HG02884 (cell line): ENCODE measurements around the gene S1PR3.
"Not testable (repeated sequence)": the region's sequence is repeated elsewhere in the genome, so short reads cannot be mapped to it uniquely, and the experiment has no call there.

Experiments
- ATAC-seq: cut with Tn5 transposase; IDR thresholded peaks from one replicate; pipeline ENCODE4 v1.9.1; 2021; ENCODE audit warnings: mild to moderate bottlenecking, moderate library complexity; ENCODE audit not compliant: unreplicated experiment

The S1PR3 gene

DNA sequence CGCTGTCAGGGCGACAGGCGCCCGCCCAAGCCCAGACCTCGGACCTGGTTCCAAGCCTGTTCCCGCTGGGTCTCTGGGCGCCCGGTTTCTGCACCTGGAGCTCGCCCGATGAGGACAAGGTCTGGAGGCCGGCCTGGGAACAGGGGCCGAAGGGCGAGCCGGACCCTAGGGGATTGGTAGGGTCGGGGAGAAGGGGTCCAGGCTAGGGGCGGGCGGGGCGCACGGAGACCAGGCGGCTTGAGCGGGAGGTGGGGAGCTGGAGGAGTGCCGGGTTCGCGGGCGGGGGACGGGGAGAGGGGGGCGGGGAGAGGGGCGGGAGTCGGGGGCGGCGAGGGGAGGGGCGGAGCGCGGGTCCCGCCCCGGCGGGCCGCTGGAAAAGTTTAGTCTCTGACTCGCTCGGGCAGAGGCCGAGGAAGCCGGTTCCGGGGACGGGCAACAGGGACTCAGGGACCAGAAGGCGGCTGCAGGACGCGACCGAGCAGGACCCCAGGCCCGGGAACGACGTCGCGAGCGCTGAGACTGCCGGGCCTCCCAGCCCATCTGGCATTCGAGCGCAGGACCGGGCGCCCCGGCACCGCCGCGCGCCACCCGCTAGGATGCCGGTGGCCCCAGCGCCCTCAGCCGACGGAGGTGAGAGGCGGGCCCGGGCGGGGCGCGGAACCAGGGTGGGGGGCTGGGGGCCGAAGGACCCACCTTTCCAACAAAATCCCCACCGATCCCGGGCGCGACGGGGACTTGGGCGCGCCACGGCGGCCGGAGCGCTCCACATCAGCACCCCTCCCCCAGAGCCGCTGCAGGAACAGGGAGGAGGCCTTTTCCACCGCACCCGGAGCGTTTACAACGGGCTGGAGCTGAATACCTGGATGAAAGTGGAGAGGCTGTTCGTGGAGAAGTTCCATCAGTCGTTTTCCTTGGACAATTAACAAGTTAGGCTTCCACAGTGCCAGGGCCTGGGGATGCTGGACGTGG, at the start of gene S1PR3:
Gene S1PR3 (plus strand): TSS at position 403 of the 969 bp plus-strand sequence. CDS start 9,733 bp downstream, outside the sequence.
- ATAC-seq: no peak

- ATAC-seq: not testable (repeated sequence)
These were observed 49.7 kb upstream of the S1PR3 start for GRCh38 chr9:88941586-88941985.

GRCh38 chr9:88942411-88942810, 48.9 kb upstream of the S1PR3 start:
- no peak for ATAC-seq

GRCh38 chr9:88945636-88946333, 45.5 kb upstream of the S1PR3 start:
- no peak for ATAC-seq

- ATAC-seq: no peak
These were observed 43.4 kb upstream of the S1PR3 start for GRCh38 chr9:88947581-88948573.

DNA sequence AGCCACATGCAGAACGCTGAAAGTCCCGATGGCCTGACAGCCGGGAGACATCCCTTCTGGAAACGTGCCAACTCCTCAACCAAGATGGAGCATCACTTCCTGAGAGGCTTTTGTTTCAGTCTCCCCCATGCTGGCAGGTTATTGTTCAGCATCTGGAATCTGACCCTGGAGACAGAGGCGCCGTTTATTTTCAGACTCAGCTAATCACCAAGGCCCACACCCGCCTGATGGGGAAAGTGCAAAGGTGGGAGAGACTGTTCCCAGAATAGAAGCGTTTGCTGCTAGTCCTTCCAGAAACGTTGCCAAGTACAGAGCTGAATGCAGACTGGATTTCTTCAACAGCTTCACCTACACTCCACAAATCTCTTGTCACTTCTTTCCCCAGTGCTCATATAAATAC, 41.8 kb upstream of the S1PR3 start:
- ATAC-seq: no peak

- ATAC-seq: no peak
These were observed 41.3 kb upstream of the S1PR3 start for GRCh38 chr9:88949961-88950340.

GRCh38 chr9:88950341-88951154, 40.7 kb upstream of the S1PR3 start:
- ATAC-seq: no peak

- no peak for ATAC-seq
These were observed 40.1 kb upstream of the S1PR3 start for GRCh38 chr9:88951155-88951542.

DNA sequence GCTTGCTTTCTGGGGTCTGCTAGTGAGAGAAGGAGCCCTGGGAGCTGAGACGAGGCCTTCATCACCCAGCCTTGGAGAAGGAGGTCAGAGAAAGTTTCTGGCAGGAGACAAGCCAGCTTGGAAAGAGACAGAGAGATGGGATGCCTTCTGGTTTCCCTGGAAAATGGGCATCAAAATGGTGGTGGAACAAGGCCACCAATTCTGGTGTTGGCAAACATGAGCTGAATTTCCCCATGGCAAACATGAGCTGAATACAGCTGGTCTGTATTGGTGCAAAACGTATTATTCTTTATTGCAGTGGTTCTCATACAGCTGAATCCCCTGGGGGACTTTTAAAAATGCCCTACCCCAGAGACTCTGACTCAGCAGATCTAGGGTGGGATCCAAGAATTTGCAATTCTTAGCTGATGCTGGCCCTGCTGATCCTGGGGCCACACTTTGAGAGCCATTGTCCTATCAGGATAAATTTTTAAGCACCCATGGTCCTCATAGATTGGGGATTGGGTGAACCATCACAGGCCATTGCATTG, 39.1 kb upstream of the S1PR3 start:
- ATAC-seq: no peak

- ATAC-seq: no peak
These were observed 38.3 kb upstream of the S1PR3 start for GRCh38 chr9:88952976-88953375.

- no peak for ATAC-seq
These were observed 37.8 kb upstream of the S1PR3 start for GRCh38 chr9:88953381-88954029.

DNA sequence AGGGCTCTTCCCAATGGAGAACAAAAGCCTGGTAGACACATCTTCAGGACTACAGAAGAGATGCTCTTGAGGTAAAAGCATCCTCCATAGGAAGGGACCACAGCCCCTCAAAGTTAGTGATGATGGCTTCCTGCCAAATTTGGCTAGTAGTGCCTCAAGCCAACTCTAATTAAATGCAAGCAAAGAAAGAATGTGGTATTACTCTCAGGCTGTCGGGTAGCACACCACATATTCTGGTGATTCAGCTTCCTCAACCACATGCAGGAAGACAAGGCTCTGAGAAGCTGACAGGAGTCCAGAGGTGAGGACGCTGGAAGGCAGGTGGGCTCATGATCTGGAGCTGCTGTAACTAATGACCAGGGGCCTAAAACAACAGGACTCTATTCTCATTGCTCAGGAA, 37.2 kb upstream of the S1PR3 start:
- ATAC-seq: no peak

GRCh38 chr9:88957526-88957925, 33.7 kb upstream of the S1PR3 start:
- no peak for ATAC-seq

GRCh38 chr9:88959727-88960469, 31.4 kb upstream of the S1PR3 start:
- ATAC-seq: no peak

DNA sequence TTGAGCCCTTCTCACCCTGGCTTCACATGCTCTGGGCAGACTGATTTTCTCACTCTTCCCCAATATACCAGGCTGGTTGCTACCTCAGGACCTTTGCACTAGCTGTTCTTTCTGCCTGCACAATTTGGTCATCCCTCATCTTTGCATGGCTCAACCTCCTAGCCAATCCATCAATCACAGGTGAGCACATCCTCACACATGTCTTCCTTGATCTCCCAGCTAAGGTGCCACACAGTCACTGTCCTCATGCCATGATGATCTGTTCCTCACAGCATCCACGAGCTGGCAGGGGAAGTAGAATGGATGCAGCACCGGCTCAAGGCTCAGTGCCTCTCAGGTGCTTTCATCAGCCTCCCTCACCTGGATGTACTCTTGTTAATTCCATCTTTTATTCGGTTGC, 30.6 kb upstream of the S1PR3 start:
- ATAC-seq: no peak

GRCh38 chr9:88965473-88965872, 25.8 kb upstream of the S1PR3 start:
- no peak for ATAC-seq

DNA sequence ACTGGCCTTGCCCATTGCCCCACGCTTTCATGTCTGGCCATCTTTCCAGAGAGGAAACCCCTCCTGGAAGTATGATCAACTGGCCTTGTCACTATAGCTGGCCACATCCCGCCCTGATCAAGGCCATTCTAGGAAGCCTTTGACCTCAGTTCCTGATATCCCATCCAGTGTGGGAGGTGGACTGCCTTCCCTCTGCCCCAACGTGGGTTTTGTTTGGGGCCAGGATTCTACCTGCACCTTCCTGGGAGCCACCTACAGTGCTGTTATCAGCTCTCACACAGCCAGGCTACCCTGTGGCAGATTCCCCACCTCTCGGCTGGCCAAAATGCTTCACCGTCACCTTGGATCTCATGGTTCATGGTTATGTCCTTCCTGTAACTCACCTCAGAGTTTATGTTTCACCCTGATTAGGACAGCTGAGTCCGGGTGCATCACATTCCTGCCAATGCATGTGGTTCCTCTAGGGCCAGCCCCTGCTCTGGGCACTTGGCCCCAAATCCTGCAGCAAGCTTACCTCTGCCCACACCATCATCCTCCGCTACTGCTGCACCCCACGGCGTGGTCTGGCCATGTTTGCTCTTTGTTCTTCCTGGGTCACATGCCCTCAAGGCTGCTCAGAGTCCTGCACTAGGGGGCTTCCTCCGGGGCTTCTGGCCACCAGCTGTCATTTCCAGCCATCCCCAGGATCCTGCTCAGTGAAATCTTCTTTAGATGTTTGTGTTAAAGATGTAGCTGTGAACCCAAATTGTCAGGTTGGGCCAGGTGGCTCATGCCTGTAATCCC, 24.2 kb upstream of the S1PR3 start:
- no peak for ATAC-seq
